Activated T-cell treated with anti-CD3 and anti-CD28 coated beads, Interleukin-2, amount 50 U/mL, for 48 hours (primary cell): ENCODE measurements around the gene FUT7.
"Not testable (repeated sequence)": the region's sequence is repeated elsewhere in the genome, so short reads cannot be mapped to it uniquely, and the experiment has no call there.

ENCODE experiments used
- DNase-seq, 2 experiments: peaks; one replicate each; pipeline ENCODE4 v3.0.0-alpha.2; 2020

FUT7 gene

DNA sequence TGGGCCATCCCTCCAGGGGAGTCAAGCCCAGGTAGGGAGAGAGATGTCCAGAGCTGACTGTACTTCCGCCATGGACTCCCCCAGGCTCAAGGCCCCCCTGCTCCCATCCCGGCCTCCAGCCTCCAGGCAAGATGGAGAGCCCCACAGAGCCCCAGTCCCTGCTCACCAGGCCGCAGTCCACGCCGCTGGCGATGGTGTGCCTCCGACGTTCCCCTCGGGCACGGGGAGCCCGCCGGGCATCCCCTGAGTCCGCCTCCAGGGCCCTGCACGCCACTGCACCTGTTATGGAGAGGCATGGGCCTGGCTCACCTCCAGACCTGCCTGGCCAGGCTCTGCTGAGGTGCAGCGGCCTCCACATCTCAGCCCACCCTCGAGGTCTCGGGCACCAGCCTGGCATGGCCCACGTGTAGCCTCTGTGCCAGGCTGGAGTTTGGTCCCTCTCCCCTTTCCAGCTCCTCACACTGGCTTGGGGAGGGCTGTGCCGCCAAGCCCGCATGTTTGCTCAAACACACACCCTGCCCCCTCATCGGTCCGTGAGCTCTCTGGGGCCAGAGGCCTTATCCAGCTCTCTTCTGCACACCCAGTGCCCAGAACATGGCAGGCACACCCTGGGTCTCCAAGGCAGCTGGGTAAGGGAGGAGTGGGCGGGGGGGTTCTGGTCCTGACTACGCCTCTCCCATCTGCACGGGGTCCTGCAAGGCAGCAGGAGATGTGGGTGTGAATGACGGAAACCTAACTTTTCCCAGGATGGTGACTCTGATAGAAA, 34.4 kb upstream of the FUT7 start:
- DNase-seq = no peak

DNA sequence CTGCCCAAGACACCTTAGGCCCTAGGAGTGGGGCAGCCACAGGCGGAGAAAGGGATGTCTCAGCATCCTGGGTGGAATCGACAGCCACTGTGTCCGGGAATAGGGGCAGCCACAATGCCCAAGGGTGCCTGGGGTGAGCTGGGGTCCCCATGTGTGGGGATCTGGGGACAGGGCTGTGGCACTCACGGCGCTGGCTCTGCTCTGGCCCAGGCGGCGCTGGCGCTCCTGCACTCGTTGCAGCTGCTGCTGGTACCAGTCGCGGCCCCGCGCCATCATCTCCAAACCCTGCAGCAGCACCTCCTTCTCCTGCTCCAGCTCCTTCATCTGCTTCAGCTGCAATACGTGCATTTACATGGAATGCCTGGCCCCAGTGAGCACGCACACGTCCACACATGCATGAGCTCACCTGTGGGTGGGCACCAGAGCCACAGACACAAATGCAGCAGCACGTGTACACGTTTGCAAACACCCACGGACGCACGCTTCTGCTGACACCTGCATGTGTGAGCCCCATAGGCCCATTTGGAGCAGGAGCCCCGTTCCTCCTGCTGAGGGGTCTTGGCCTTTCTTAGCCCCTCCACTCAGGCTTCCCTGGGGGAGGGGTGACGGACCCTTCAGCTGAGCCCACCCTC, 33.6 kb upstream of the FUT7 start:
- DNase-seq = no peak

DNA sequence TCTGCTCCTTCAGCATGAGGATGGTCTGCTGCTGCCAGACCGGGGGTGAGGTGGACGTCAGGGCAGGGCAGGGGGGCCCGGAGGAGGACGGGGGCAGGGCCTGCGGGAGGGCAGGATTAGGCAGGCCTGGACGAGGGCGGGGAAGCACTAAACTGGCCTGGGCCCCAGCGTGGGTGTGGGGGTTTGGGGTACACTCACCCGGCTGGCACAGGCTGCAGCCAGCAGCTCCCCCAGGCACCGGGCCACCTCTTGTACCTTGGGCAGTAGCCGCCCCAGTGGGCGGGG, 32.9 kb upstream of the FUT7 start:
- no peak for DNase-seq

DNA sequence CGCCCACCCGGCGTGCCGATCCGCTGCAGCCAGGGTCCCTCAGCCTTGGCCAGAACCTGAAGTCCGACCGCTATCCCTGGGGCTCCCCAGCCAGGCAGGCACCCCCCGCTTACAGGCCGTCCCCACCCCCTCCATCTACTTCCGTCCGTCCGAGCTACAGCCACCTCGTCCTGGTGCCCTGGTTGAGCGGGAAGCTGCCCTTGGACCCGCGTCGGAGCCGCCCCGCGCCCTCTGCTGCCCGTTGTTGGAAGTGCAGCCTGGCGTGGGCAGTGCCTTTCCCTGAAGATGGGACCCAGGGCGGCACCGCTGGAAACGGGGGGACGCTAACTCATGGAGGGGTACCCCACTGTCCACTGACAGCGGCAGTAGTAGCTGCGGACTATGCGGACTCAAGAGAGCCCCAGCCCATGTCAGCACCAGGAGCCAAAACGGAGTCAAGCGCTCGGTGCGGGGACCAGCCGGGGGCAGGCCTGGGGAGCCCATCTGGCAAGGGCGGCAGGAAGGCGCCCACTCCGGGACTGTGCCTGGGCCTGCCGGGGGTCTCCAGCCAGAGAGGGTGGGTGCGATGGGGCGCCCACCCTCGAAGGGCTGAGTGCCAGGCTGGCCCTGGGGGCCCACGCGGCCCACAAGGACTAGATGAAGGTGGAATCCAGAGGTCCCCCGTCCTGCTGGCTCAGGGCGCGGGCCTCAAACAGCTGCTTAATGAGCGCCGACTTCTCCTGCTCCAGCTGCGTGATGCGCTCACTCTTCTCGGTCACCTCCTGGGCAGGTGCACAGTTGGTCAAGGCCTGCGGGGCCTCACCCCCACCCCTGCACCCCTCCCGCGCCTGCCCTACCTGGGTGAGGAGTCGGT, 32.4 kb upstream of the FUT7 start:
- peak; percentile 81 to 83 for DNase-seq

DNA sequence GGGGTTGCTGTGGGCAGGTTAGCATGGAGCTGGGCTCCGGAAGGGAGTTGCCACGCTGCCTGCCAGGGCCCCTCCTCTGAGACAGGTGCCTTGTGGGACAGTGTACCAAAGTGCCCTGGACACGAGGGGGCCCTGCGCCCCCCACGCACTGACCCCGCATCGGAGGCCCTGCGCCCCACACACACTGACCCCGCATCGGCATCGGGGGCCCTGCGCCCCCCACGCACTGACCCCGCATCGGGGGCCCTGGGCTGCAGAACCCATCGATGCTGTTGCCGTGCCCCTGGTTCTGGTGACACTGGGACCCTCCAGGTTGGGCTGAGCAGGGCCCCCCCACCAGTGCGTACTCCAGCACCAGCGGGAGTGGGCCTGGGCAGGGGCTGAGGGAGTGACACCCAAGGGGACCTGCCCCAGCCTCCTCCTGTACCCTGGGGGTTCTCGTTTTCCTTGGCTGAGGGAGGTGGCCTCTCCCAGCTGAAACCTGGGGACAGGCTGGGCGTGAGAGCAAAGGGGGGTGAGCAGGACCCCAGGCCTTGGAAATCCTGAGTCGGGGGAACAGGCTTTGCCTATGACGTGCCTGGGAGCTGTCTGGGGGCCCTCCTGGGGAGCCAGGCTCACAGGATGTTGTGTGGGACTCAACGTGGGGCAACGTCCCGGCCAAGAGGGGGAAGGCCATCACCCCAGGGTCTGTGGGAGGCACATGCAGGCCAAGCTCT, 31.6 kb upstream of the FUT7 start:
- no peak for DNase-seq

DNA sequence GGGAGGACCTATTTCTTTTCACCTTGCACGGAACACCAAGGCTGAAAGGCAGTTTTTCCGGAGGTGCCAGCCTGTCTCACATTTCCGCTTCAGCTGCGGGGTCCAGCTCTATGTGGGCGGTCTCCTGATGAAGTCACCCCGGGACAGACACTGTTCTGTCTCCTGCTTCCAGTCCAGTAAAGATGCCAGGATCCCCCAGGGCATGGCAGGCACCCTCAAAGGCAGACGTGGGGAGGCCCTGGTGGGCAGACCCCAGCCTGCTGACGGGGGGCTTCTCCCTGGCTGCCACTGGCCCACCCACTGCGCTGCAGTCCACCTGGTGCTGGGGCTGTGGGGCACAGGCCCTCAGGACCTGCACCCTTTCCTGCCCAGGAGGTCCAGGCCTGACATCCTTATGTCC, 30.9 kb upstream of the FUT7 start:
- DNase-seq = not testable (repeated sequence)

DNA sequence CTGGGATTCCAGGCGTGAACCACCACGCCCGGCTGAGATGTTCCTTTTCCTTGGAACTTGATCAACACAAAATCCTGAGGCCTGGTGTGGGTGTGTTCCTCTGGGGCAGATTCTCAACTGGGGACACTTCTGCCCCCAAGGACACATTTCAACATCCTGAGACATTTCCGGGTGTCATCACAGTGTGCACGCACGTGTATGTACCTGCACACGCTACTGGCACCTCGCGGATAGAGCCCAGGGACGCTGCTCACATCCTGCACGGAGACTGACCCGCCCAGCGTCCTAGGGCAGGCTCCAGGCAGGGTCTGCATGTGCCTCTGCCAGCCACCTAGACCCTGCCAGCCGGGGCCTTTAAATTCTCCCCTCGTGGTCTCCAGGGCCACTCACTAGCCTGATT, 30.5 kb upstream of the FUT7 start:
- DNase-seq = no peak

DNA sequence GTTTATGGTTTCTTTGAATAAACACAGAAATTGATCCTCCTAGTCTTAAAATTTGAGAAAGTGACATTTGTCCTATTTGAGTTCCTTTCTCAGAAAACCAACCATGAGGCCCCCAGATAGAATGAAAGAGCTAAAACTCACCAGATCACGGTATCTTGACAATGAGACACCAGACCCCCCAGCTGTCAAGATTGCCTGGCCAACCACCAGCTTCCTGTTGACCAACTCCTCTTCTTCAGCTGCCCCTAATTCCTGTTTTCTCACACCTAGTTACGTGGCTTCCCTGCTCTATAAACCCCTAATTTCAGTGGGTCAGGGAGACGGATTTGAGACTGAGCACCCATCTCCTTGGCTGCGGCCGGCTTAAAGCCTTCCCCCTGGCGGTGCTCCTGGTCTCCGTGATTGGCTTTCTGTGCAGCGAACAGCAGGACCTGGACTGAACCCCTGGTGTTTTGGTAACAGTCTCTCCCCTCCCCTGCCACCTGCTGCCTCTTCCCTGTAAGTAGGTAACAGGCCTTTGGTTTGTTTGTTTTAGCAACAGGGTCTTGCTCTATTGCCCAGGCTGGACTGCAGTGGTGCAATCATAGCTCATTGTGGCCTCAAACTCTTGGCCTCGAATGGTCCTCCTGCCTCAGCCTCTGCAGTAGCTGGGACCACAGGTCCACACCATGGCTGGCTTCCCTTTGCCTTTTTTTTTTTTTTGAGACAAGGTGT, 26.8 kb upstream of the FUT7 start:
- DNase-seq = no peak

DNA sequence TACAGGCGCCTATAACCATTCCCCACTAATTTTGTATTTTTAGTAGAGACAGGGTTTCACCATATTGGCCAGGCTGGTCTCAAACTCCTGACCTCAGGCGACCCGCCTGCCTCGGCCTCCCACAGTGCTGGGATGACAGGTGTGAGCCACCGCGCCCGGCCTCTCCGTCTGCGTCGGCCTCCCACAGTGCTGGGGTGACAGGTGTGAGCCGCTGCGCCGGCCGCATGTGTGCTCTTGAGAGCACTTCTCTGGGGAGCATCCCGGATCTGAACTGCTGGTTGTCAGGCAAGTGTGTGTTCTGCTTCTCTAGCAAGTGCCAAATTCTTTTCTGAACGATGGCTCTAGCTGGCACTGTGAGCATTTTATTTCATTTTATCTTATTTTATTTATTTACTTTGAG, 25.7 kb upstream of the FUT7 start:
- no peak for DNase-seq

DNA sequence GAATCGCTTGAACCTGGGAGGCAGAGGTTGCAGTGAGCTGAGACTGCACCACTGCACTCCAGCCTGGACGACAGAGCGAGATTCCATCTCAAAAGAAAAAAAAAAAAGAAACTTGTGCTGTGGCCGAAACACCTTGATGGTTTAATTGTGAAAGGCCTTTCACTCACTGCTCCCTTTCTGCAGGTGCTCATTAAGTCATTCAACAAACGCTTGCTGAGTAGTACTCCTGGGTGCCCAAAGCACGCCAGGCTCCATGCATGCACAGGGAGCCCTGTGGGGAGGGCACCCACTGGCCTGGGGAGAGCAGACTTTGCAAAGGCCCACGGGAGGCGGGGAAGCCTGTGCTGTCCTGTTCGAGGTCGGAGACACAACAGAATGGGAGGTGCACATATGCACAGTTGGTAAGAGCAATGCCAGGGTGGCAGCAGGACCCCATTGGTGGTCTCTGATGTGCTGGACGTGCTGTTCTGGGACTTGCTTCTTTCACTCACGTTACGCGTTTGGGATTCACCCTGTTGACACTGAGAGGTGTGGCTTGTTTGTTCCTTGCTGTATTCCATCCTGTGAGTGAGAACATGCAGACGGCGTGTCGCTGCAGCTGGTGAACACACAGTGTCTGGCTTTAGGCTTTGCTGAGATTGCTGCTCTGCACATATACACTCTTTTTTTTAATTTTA, 25.0 kb upstream of the FUT7 start:
- no peak for DNase-seq

DNA sequence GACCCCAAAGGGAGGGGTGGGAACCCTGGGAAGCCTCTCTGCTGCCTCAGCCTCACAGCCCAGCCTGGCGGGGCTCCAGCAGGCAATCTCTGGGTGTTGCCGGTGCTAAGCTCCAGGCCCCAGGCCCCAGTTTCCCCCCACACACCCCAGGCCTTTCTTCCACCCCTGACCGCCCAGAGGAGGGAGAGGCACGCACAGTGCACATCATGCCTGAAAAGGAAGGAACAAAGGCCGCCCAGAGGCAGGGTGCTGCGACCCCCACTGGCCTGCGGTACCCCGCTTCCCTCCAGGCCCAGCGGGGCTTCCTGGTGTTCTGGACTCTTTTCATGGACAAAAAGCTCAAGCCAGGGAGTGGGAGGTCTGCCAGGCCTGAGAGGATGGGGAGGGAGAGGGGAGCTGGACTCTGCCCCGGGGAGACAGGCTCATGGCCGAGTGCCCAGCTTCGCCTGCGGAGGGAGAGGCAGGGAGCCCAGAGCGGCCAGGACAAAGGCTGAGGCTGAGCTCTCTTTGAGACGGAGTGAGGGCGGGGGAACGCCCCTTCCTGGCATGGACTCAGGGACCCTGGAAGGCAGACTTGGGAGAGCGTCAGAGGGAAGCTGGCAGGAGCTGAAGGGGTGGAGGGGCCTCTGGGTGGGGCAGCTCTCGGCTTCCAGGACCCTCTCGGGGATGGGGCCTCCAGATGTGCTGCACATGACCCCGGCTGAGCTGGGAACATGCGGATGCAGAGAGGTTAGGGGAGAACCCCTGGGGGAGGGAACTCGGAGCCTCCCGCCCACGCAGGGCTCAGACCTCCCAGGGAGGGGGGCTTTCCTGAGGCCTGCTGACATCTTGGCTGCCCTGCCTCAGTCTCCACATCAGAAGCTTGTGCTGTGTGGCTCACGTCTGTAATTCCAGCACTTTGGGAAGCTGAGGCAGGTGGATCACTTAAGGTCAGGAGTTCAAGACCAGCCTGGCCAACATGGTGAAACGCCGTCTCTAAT, 23.8 kb upstream of the FUT7 start:
- no peak for DNase-seq

DNA sequence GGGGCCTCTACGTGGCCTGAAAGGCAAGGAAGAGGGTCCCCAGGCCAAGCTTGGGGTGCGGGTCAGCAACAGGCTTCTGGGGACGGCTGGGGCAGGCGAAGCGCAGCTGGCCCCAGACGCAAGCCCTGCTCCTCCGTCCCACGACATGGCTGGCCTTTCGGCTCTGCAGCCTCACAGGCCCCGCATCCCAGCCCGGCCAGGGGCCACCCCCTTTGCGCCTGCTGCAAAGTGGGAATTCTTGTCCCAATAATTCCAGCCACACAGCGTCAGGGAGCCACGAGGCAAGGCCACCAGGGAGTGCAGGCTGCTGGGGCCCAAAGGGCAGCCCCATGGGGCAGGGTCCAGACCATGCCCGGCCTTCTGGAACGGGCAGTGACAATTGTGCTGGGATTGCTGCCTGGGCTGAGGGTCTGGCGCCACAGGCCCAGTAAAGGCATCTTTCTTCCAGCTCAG, 23.1 kb upstream of the FUT7 start:
- no peak for DNase-seq

DNA sequence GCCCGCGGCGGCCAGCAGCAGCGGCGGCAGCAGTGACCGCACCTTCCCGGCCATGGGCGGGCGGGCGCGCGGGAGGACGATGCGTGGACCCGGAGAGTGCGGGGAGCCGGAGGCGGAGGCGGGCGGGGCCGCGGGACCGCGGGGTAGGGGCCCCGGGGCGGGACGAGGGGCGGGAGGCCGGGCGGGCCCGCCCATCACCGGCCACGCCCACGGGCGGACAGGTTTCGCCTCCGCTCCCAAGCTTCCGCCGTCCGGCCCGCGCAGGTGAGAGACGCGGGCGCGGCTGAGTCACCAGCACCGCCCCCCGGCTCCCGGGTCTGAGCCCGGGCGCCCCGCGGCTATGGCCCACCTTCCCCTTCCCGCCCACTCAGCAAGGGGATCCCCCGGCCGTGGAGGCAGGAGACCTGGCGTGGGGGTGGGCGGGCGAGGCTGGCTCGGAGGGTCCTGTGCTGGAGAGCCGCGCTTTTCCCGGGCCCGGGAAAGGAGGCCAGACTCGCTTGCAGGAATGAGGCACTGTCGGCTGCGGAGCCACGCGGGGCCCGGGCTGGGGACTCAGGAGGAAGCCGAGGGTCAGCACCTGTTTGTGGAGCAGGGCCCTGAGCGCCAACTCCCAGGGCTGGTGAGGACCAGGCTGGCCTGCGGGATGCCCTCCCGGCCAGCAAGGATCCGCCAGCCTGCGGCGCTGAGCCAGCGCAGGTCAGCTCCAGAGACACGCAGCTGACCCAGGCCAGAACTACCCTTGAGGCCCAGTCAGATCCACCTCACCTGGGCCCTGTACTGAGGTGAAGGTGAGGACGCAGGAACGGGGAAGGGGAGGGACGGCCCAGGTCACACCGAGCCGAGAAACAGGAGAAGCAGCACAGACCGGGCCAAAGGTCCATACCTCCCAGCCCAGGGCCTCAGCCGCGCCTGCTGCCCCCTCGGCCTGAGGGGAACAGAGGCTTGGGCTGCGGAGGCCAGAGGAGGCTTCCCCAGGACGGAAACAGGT, 22.4 kb upstream of the FUT7 start, which contains the start of gene ENTPD2:
TSS of gene ENTPD2 (minus strand) at position 118 of the 988 bp plus-strand sequence. CDS start at position 54, 64 bp downstream.
- peak in 1 of 2 experiments; percentile 60 for DNase-seq

DNA sequence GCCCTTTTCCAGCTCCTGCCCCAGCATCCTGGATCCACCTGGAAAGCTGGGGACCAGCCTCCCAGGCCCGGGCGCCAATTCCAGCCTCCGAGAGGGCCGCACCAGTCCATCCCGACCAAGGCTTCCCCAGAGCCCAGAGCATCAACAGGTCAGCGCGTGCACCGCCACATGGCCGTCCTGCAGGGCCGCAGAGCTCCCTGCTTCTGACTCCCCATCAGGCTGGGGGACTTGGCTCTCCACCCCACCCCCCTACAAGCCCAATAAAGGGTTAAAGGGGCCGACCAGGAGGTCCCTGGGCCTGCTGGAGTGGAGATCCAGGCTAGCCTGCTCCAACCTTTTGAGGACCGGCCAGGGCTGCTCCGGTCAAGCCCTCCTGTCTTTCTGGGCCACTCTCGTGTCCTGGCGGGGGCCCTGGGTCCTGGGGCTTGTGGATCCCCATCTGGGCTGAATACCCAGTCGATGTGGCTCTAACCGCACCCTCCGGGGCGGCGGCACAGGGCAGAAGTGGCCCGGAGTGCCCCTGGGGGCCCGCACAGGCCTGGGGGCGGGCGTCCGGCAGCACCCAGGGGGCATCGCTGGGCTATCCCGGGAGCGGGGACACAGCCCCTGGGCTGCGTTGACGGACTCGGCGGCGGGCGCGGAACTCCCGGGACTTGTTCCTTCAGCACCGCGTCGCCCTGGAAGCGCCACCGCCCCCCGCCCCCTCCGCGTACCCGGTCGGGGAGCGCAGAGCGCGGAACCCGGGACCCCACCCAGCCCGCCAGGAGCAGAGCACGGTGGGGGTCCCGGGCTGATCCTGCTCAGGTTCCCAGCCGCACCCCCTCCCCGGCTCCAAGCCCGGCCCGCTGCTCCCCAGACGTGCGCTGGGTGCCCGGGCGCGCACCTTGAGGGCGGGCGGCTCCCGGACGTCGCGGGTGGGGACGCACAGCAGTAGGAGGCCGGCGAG, 21.4 kb upstream of the FUT7 start:
- DNase-seq = peak in 1 of 2 experiments; percentile 39

DNA sequence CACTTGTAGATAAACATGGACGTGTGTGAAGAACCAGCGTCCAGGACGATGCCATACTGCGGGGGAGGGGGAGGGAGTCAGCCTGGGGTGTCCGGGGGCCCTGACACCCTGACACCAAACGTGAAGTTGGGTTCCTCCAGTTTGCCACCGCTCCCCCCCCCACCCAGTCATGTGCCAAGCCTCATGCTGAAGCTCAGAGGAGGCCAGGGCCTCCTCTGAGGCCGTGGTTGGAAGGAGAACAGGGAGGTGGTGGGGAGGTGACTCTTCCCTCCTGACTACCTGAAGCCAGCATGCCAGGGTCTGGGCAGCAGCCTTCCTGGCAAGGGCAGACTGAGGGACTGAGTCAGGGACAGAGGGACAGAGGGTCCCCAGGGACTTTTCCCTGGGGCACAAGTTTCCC, 20.4 kb upstream of the FUT7 start:
- no peak for DNase-seq

DNA sequence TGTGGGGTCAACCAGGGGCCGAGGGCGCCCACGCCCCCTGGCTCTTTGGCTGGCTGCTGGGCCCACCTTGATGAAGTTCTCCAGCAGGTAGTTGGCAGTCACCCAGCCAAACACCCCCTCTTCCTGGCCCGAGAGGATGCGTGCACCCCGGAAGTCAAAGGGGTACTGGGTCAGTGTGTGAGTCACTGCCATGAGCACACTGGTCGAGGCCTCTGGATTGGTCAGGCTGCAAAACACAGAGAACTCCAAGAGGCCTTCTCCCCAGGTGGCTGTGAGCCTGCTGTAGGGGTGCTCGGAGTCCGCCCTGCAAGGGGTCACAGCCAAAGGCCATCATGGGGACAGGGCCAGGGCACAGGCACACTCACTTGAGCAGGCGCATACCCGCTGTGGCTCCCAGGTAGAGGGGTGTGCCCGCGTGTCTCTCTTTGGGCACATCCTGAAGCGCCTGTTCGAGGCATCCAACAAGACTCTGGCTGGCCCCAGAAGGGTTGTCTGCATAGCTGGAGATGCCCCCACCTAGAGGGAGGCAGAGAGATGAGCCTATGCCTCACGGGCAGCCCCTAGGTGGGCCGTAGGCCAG, 19.3 kb upstream of the FUT7 start:
- no peak for DNase-seq

DNA sequence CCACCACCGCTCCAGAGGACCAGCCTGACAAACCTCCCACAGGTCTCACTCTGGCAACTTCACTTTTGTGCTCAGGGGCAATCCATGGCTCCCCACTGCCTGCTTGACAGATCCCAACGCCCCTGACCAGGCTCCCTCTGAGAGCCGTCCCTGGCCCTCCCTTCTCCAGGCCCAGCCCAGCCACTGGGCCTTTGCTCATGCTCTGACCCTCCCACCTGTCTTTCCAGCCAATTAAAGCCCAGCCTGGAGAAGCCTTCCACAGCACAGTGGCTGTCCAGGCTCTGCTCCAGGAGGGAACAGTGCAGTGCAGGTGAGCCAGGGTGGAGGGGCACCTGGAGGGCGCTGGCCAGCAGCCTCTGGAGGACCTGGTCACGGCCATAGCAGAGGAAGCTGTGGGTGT, 18.7 kb upstream of the FUT7 start:
- DNase-seq = no peak
